ENCODE results near the gene SEC16A. TPM values are rescaled to one million over a fixed set of nuclear protein-coding genes. Genes with fewer than 3 reads are reported as not detected.

SEC16A gene
- total RNA-seq, 6 experiments from 2014 or later, result 63.2 to 98.6 (median 75.5) TPM

GRCh38 chr9:136511144-136511669, 28.4 kb upstream of the SEC16A start:
- Mint-ChIP-seq H3K4me1 (ENCODE audit: low read depth) (no peaks in the 10 kb centered on the region), H3K36me3 (ENCODE audit: low read depth) (no peaks in the 10 kb centered on the region; the same call in 1 of the 2 replicates), H3K27me3 (ENCODE audit: insufficient read depth) (no peaks in the 10 kb centered on the region; the same call in 1 of the 2 replicates), H3K27ac (no peak overlapping the region), H3K9me3 (no peaks in the 10 kb centered on the region), H3K4me3 (no peak overlapping the region)
- DNase-seq, result no peak
- TF ChIP-seq CTCF (IDR thresholded peaks at IDR 0.05), result no peak

- Mint-ChIP-seq H3K4me1 (ENCODE audit: low read depth) (no peaks in the 10 kb centered on the region), H3K36me3 (ENCODE audit: low read depth) (no peaks in the 10 kb centered on the region; the same call in 1 of the 2 replicates), H3K27me3 (ENCODE audit: insufficient read depth) (no peaks in the 10 kb centered on the region; the same call in 1 of the 2 replicates), H3K9me3 (no peaks in the 10 kb centered on the region), H3K27ac (no peak overlapping the region), H3K4me3 (no peak overlapping the region)
- TF ChIP-seq CTCF (IDR thresholded peaks at IDR 0.05), result no peak
- DNase-seq, result no peak
These were observed 27.7 kb upstream of the SEC16A start for GRCh38 chr9:136510561-136510960.

- Mint-ChIP-seq H3K36me3 (ENCODE audit: low read depth) (no peaks in the 10 kb centered on the region; the same call in 1 of the 2 replicates), H3K4me1 (ENCODE audit: low read depth) (no peaks in the 10 kb centered on the region), H3K9me3 (no peaks in the 10 kb centered on the region), H3K27ac (no peak overlapping the region), H3K27me3 (ENCODE audit: insufficient read depth) (no peaks in the 10 kb centered on the region; the same call in 1 of the 2 replicates), H3K4me3 (no peak overlapping the region)
- no peak for DNase-seq
- no peak for TF ChIP-seq CTCF (IDR thresholded peaks at IDR 0.05)
These were observed 26.7 kb upstream of the SEC16A start for GRCh38 chr9:136509549-136509948.

- no peaks in the 10 kb centered on the region for H3K4me1 Mint-ChIP-seq (ENCODE audit: low read depth)
- no peaks in the 10 kb centered on the region for H3K9me3 Mint-ChIP-seq
- no peaks in the 10 kb centered on the region; the same call in 1 of the 2 replicates for H3K27me3 Mint-ChIP-seq (ENCODE audit: insufficient read depth)
- TF ChIP-seq CTCF (IDR thresholded peaks at IDR 0.05), result no peak
- H3K36me3 Mint-ChIP-seq (ENCODE audit: low read depth), result no peaks in the 10 kb centered on the region; the same call in 1 of the 2 replicates
- H3K27ac Mint-ChIP-seq, result no peak overlapping the region
- H3K4me3 Mint-ChIP-seq, result no peak overlapping the region
- DNase-seq, result no peak
These were observed 26.1 kb upstream of the SEC16A start for GRCh38 chr9:136508729-136509500.

GRCh38 chr9:136507992-136508375, 25.1 kb upstream of the SEC16A start:
- Mint-ChIP-seq H3K4me3 (no peak overlapping the region), H3K4me1 (ENCODE audit: low read depth) (no peaks in the 10 kb centered on the region), H3K9me3 (no peaks in the 10 kb centered on the region), H3K27ac (no peak overlapping the region), H3K27me3 (ENCODE audit: insufficient read depth) (no peaks in the 10 kb centered on the region), H3K36me3 (ENCODE audit: low read depth) (no peaks in the 10 kb centered on the region)
- DNase-seq, result no peak
- TF ChIP-seq CTCF (IDR thresholded peaks at IDR 0.05), result no peak

Measured in HFFc6 (cell line).